Type B pancreatic cell (in vitro differentiated cells): ENCODE measurements around the gene GRWD1. TPM values are rescaled to one million over a fixed set of nuclear protein-coding genes. Genes with fewer than 3 reads are reported as not detected.

Experiments used
- DNase-seq: peaks from one replicate; pipeline ENCODE4 v3.0.0; 2021; ENCODE audit warnings: mixed read lengths; ENCODE audit not compliant: unreplicated experiment; ENCODE audit errors: extremely low spot score
- H3K27ac Mint-ChIP-seq: 2 replicates; pipeline ENCODE4 v1.8.0; 2021; ENCODE audit warnings: mild to moderate bottlenecking, mixed read lengths
- H3K27me3 Mint-ChIP-seq: 2 replicates; pipeline ENCODE4 v1.8.0; 2021; ENCODE audit warnings: mixed read lengths
- H3K36me3 Mint-ChIP-seq: 2 replicates; pipeline ENCODE4 v1.8.0; 2021; ENCODE audit warnings: mixed read lengths
- H3K4me1 Mint-ChIP-seq: one replicate; pipeline ENCODE4 v1.8.0; 2021; ENCODE audit warnings: mixed read lengths; ENCODE audit not compliant: unreplicated experiment
- H3K4me3 Mint-ChIP-seq: 2 replicates; pipeline ENCODE4 v1.8.0; 2021; ENCODE audit warnings: mild to moderate bottlenecking, mixed read lengths
- H3K9me3 Mint-ChIP-seq: 2 replicates; pipeline ENCODE4 v1.8.0; 2021; ENCODE audit warnings: mixed read lengths
- total RNA-seq: library from RNA; stranded (reverse); gene quantifications from 2 replicates; pipeline ENCODE4 v1.2.1, GENCODE V29; 2021; ENCODE audit warnings: low replicate concordance
- TF ChIP-seq, protein P1 (sequence below): fragments of 200-600 bp; sonication (generic); conservative IDR thresholded peaks from 2 replicates; pipeline ENCODE4 v1.5.0; 2021; ENCODE audit warnings: antibody characterized with exemption, mild to moderate bottlenecking

Gene GRWD1
- total RNA-seq, 1 donor from 2014 or later = 44.0 TPM

DNA sequence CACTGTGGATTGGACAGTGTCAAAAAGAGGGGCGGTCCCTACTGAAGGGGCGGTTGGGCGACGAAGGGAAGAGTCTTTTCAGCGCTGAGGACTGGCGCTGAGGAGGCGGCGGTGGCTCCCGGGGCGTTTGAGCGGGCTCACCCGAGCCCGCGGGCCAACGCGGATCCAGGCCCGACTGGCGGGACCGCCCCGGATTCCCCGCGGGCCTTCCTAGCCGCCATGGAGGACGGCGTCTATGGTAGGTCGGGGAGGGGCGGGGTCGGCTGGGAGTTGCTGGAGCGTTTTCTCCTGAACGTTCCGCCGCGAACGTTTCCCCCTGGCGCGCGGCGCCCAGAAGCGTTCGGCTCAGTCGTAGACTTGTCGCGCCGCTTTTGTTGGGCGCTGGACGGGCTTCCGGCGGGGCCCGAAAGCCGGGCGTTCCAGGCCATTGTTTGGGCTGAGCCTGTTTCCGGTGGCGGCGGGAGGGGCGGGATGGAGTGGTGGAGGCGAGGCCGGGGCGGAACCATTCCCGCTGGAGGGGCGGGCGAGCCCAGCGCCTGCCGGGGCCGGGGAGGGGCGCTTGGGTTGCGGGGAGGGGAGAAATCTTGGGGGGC, 23.6 kb downstream of the GRWD1 start, which contains the start of gene CYTH2:
Gene CYTH2, plus strand, starts transcription at position 81 of the 593 bp plus-strand sequence. Its CDS starts 139 bp downstream, at position 220.
- no peaks in the 10 kb centered on the region for H3K9me3 Mint-ChIP-seq
- H3K36me3 Mint-ChIP-seq = peaks cover 10% of the 10 kb centered on the region
- TF ChIP-seq, protein P1, sequence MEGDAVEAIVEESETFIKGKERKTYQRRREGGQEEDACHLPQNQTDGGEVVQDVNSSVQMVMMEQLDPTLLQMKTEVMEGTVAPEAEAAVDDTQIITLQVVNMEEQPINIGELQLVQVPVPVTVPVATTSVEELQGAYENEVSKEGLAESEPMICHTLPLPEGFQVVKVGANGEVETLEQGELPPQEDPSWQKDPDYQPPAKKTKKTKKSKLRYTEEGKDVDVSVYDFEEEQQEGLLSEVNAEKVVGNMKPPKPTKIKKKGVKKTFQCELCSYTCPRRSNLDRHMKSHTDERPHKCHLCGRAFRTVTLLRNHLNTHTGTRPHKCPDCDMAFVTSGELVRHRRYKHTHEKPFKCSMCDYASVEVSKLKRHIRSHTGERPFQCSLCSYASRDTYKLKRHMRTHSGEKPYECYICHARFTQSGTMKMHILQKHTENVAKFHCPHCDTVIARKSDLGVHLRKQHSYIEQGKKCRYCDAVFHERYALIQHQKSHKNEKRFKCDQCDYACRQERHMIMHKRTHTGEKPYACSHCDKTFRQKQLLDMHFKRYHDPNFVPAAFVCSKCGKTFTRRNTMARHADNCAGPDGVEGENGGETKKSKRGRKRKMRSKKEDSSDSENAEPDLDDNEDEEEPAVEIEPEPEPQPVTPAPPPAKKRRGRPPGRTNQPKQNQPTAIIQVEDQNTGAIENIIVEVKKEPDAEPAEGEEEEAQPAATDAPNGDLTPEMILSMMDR = no peak
- no peaks in the 10 kb centered on the region for H3K27me3 Mint-ChIP-seq
- peaks cover 5% of the 10 kb centered on the region for H3K4me1 Mint-ChIP-seq
- peak within 1 kb of the TSS; percentile 96 for H3K27ac Mint-ChIP-seq
- peak; percentile 86 for DNase-seq
- H3K4me3 Mint-ChIP-seq = peak within 1 kb of the TSS; percentile 93

DNA sequence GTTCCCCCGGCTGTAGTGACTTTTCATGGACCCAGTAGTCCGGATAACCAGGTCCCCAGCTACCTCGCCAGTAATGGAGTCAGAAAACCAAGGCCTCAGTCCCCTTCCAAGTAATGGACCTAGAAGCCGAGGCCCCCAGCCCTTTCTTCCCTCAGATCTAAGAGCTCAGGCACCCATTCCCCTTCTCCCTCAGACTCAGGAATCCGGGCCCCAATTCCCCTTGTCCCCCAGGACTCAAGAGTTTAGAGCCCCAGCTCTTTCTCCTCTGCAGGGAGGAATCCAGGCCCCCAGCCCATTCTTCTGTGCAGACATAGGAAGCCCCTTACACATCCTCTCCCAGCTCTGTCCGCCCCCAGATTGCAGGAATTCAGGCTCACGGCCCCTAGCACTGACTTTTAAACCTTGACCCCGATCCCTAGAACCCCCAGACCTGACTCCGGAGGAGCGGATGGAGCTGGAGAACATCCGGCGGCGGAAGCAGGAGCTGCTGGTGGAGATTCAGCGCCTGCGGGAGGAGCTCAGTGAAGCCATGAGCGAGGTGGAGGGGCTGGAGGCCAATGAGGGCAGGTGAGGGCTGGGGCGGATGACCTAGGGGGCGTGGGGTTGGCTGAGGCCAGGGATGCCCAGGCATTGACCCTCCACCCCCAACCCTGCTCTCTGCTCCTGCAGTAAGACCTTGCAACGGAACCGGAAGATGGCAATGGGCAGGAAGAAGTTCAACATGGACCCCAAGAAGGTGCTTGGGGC, 24.3 kb downstream of the GRWD1 start:
- Mint-ChIP-seq H3K9me3 (no peaks in the 10 kb centered on the region), H3K4me1 (peaks cover 5% of the 10 kb centered on the region), H3K27ac (peak overlapping the region; percentile 43), H3K4me3 (peak overlapping the region; percentile 93), H3K36me3 (peaks cover 11% of the 10 kb centered on the region), H3K27me3 (no peaks in the 10 kb centered on the region)
- TF ChIP-seq, protein P1 = no peak
- no peak for DNase-seq

DNA sequence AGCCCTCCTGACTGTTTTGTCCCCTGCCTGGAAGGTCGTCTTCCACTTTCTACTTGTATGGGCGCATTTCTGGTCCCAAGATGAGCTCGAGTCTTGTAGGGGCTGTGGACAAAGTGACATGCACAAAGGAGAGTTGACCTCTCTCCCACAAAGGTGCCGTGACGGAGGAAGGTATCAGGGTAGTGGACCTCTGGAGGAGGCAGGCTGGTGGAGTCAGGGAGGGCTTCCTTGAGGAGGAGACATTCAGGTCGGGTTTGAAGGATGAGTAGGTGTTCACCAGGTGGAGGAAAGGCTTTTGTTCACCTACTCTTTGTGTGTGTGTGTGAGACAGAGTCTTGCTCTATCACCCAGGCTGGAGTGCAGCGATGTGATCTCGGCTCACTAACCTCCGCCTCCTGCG, 25.1 kb downstream of the GRWD1 start:
- no peak for DNase-seq
- Mint-ChIP-seq H3K27ac (peak overlapping the region; percentile 58), H3K4me1 (peaks cover 5% of the 10 kb centered on the region), H3K27me3 (no peaks in the 10 kb centered on the region), H3K4me3 (peak overlapping the region; percentile 93), H3K9me3 (no peaks in the 10 kb centered on the region), H3K36me3 (peaks cover 18% of the 10 kb centered on the region)
- TF ChIP-seq, protein P1 = no peak

DNA sequence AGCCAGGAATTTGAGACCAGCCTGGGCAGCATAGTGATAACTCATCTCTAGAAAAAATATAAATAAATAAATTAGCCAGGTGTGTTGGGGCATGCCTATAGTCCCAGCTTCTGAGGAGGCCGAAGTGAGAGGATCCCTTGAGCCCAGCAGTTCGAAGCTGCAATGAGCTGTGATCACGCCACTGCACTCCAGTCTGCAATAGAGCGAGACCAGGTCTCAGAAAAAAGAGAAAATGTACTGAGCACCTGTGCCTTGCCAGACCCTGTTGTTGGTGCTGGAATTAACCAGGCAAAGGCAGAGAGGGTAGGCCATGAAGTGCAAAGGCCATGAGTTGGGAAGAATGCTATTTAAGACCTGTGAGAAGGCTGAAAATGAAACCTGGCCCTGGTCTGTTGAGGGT, 26.1 kb downstream of the GRWD1 start:
- Mint-ChIP-seq H3K27me3 (no peaks in the 10 kb centered on the region), H3K27ac (no peak overlapping the region), H3K4me3 (no peak overlapping the region), H3K36me3 (peaks cover 19% of the 10 kb centered on the region), H3K4me1 (peaks cover 5% of the 10 kb centered on the region), H3K9me3 (no peaks in the 10 kb centered on the region)
- DNase-seq = no peak
- TF ChIP-seq, protein P1 = no peak

DNA sequence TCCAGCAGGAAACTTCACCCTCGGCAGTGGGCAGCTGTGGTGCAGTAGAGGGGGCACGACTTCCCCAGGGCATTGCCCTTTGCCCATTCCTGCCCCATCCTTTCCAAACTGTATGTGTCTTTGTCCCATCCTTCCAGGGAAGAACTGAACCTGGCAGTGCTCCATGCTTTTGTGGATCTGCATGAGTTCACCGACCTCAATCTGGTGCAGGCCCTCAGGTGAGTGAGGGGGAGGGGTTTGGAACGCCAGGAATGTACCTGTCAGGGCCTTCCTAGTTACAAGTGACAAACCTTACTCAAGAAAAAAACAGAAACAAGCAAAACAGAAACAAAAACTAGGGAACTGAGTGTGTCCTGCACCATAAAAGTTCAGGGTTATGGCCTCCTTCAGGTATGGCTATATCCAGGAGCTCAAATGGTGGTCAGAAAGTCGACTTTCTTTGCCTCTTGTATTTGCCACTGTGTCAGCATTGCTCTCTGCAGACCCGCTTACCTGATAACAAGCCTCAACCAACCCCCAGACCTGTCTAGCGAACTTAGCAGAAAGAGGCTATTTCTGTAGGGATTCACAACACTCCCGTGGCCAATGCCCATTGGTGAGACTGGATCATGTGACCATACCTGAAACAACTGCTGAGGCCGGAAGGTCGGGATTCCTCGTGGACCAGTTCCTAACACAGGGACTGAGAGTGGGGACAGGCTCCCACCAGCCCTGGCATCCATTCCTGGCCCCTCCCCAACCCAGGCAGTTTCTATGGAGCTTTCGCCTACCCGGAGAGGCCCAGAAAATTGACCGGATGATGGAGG, 27.6 kb downstream of the GRWD1 start:
- Mint-ChIP-seq H3K4me3 (peak overlapping the region; percentile 55), H3K36me3 (peaks cover 19% of the 10 kb centered on the region), H3K27me3 (no peaks in the 10 kb centered on the region), H3K9me3 (no peaks in the 10 kb centered on the region), H3K4me1 (peaks cover 5% of the 10 kb centered on the region), H3K27ac (peak overlapping the region; percentile 74)
- DNase-seq = no peak
- TF ChIP-seq, protein P1 = no peak
